NB4 (cell line): ENCODE measurements around the gene VDR.

ENCODE experiments used
- DNase-seq: peaks from one replicate; pipeline ENCODE4 v3.0.0; 2010; ENCODE audit warnings: low read depth
- H3K4me3 ChIP-seq: one replicate; pipeline ENCODE4 v1.5.1; 2011; ENCODE audit warnings: mild to moderate bottlenecking, low read depth, low read length, moderate library complexity
- CTCF ChIP-seq: IDR thresholded peaks from one replicate; pipeline ENCODE4 v1.5.1; 2012; ENCODE audit warnings: low read depth, low read length
- MAX ChIP-seq: IDR thresholded peaks from 2 replicates; pipeline ENCODE4 v1.6.1; 2011; ENCODE audit warnings: low read depth, low read length
- MYC ChIP-seq: IDR thresholded peaks from 2 replicates; pipeline ENCODE4 v1.6.1; 2011; ENCODE audit warnings: low read depth, low read length
- POLR2A ChIP-seq: IDR thresholded peaks from 2 replicates; pipeline ENCODE4 v1.6.1; 2011; ENCODE audit warnings: mild to moderate bottlenecking; ENCODE audit not compliant: insufficient read length; ENCODE audit errors: extremely low read depth

The VDR gene

DNA sequence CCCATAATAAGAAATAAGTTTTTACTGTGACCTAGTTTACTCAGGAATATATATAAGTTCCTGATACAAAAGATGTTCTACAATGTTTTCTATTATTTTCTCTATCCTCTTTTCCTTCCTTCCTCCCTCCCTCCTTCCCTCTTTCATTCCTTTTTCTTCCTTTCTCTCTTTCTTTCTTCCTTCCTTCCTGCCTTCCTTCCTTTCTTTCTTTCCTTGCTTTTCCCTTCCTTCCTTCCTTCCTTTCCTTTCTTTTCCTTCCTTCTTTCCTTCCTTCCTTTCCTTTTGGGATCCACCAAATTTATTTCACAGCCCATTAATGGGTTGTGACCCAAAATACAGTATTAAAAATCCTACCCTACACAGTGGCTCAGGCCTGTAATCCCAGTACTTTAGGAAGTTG lies 3.9 kb upstream of the VDR start:
- TF ChIP-seq MYC (no peak), POLR2A (no peak), CTCF (no peak), MAX (no peak)
- H3K4me3 ChIP-seq = no peak overlapping the region
- DNase-seq = no peak

DNA sequence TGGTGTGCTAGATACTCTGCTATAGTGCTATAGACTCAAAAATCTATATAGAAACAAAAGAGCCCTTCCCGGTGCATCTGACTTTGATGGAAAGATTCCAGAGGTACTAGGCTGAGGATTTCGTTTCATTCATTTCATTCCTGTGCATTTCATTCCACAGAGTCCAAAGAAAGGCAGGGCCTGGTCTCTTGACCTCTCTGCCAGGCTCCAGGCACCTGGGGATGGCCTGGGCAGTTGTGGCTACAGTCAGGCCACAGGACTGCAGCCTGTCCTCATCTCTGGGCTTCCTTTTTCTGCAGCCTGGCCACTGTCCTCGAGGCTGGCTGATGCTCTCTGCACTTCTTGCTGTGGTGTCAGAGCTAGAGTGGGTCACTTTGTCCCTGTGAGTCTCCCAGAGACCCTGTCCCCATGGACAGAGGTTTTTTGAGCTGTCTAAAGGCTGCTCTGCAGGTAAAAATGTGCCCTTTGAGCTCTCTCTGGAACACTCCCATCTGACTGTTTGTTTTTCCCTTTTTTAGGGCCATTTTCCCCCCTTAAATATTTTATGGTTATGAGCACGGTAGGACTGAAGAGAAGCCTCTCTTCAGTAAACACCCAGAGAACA lies 3.2 kb upstream of the VDR start:
- no peak overlapping the region for H3K4me3 ChIP-seq
- TF ChIP-seq CTCF = no peak
- TF ChIP-seq MAX = no peak
- TF ChIP-seq POLR2A = no peak
- TF ChIP-seq MYC = no peak
- DNase-seq = no peak

GRCh38 chr12:47903927-47904712 lies 674 bp downstream of the VDR start:
- peak overlapping the region; percentile 67 for H3K4me3 ChIP-seq
- TF ChIP-seq MYC (peak; percentile 75), MAX (peak; percentile 84), CTCF (no peak), POLR2A (peak; percentile 40)

DNA sequence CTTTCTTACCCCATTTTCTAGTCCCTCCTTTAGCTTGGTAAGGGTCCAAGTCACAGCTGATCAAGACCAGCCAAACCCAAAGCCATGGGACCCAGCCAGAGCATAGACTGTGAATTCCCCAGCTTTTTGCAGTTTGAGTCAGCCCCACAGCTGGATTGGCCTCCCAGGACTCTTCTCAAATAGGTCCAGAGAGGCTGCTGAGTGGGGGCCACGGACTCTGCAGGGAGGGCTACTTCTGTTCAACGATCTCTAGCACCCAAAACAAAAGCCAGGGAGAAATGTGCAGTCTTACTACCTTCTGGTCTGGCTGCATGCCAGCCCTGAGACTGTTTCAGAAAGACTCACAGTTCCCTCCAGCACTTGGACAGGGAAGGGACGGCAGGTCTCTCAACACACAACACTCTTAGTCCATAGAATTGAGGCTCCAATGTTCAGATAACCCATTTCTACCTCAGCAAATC lies 1.6 kb downstream of the VDR start:
- no peak for TF ChIP-seq CTCF
- peak; percentile 13; the same call in 1 of the 2 replicates for TF ChIP-seq MYC
- TF ChIP-seq MAX = peak; percentile 21; the same call in 1 of the 2 replicates
- peak; percentile 76 for DNase-seq
- peak overlapping the region; percentile 67 for H3K4me3 ChIP-seq

More at GRCh38 chr12:47903927-47904712, 674 bp downstream of the VDR start:
- peak; percentile 93 for DNase-seq

DNA sequence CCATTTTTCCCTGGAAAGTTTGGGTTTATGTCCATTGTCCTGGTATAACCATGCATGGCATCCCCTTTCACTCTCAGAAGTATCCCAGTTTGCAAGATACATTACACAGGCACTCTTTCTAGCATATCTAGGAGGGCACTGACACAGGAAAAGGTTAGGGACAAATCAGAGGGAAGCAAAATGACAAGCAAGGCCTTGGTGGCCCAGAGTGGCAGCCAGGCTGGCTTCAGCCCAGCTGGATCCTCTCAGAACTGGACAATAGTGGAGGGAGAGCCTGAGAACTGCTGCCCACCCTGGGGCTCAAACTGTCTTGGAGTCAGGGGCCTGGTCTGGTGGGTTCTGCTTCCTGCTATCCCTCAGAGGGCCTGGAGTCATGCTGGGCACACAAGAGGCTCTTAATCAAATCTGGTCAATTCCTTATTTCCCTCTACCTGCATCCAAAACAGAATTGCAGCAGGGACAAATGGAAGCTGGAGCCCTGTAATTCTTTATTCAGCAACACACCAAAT lies 2.6 kb downstream of the VDR start:
- DNase-seq = no peak
- no peak overlapping the region for H3K4me3 ChIP-seq
- TF ChIP-seq MAX = no peak

DNA sequence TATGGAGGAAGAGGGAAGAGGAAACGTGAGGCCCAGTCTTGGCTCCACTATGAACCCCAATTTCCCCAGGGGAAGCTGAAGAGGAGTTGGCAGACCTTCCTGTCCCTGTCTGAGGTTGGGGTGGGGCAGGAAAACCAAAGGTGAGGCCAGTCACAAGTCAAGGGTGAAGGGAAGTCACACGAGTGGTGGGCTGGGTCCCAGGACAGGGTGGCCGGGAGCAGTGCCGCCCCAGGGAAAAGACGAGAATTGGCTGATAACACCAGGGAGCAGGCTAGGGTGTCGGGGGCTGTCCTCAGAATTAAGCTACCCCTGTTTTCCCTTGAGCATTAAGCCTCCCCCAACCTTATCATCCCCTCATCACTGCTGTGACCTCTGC lies 3.1 kb downstream of the VDR start:
- TF ChIP-seq CTCF (no peak), MAX (no peak), MYC (no peak), POLR2A (no peak)
- H3K4me3 ChIP-seq = no peak overlapping the region
- DNase-seq = no peak
